ENCODE measurements around the gene ATF6. TPM values are rescaled to one million over a fixed set of nuclear protein-coding genes. Genes with fewer than 3 reads are reported as not detected.

Gene ATF6
- total RNA-seq, 1 experiment from 2014 or later, result 56.3 TPM

- Mint-ChIP-seq H3K9me3 (ENCODE audit: unreplicated experiment) (no peaks in the 10 kb centered on the region), H3K4me1 (ENCODE audit: insufficient read depth, unreplicated experiment) (no peaks in the 10 kb centered on the region), H3K4me3 (ENCODE audit: unreplicated experiment) (no peak overlapping the region), H3K36me3 (ENCODE audit: insufficient read depth, unreplicated experiment) (no peaks in the 10 kb centered on the region), H3K27me3 (ENCODE audit: insufficient read depth, unreplicated experiment) (peaks cover 19% of the 10 kb centered on the region), H3K27ac (ENCODE audit: low read depth, unreplicated experiment) (no peak overlapping the region)
- no peak for DNase-seq (ENCODE audit: unreplicated experiment)
- no peak for TF ChIP-seq CTCF (IDR thresholded peaks at IDR 0.05; ENCODE audit: unreplicated experiment)
- ChIA-PET POLR2A (interaction anchor here (1.3 kb wide), 1 partner anchor 16 kb away, joined by 4 read pairs; no protein-coding TSS in a partner anchor), CTCF (interaction anchor here (1.0 to 1.5 kb wide), 2 partner anchors 49 to 196 kb away, joined by 4 to 5 read pairs; no protein-coding TSS in a partner anchor)
- intact Hi-C loops (cut with micrococcal nuclease), result no loop called here
- no TSS peak for BruUV-seq (replicated peaks)
Measured at GRCh38 chr1:161988413-161988812, 222.3 kb downstream of the ATF6 start.

- intact Hi-C loops (cut with micrococcal nuclease), result no loop called here
- Mint-ChIP-seq H3K27ac (ENCODE audit: low read depth, unreplicated experiment) (no peak overlapping the region), H3K4me3 (ENCODE audit: unreplicated experiment) (no peak overlapping the region), H3K4me1 (ENCODE audit: insufficient read depth, unreplicated experiment) (no peaks in the 10 kb centered on the region), H3K27me3 (ENCODE audit: insufficient read depth, unreplicated experiment) (peaks cover 16% of the 10 kb centered on the region), H3K9me3 (ENCODE audit: unreplicated experiment) (no peaks in the 10 kb centered on the region), H3K36me3 (ENCODE audit: insufficient read depth, unreplicated experiment) (no peaks in the 10 kb centered on the region)
- ChIA-PET CTCF (interaction anchor here (0.5 to 0.6 kb wide), 2 partner anchors 59 to 153 kb away, joined by 3 read pairs; no protein-coding TSS in a partner anchor), POLR2A (interaction anchor here (1.3 kb wide), 1 partner anchor 15 kb away, joined by 4 read pairs; no protein-coding TSS in a partner anchor)
- peak; percentile 55 for DNase-seq (ENCODE audit: unreplicated experiment)
- no peak for TF ChIP-seq CTCF (IDR thresholded peaks at IDR 0.05; ENCODE audit: unreplicated experiment)
- no TSS peak for BruUV-seq (replicated peaks)
Measured at GRCh38 chr1:161989108-161989507, 223.0 kb downstream of the ATF6 start.

GRCh38 chr1:161989786-161990185, 223.7 kb downstream of the ATF6 start:
- CTCF ChIA-PET, result interaction anchor here (0.5 to 0.6 kb wide), 2 partner anchors 59 to 153 kb away, joined by 3 read pairs; no protein-coding TSS in a partner anchor
- Mint-ChIP-seq H3K4me1 (ENCODE audit: insufficient read depth, unreplicated experiment) (no peaks in the 10 kb centered on the region), H3K27ac (ENCODE audit: low read depth, unreplicated experiment) (no peak overlapping the region), H3K9me3 (ENCODE audit: unreplicated experiment) (no peaks in the 10 kb centered on the region), H3K4me3 (ENCODE audit: unreplicated experiment) (no peak overlapping the region), H3K36me3 (ENCODE audit: insufficient read depth, unreplicated experiment) (no peaks in the 10 kb centered on the region), H3K27me3 (ENCODE audit: insufficient read depth, unreplicated experiment) (peaks cover 16% of the 10 kb centered on the region)
- POLR2A ChIA-PET, result no interaction called here
- no TSS peak for BruUV-seq (replicated peaks)
- no peak for TF ChIP-seq CTCF (IDR thresholded peaks at IDR 0.05; ENCODE audit: unreplicated experiment)
- no peak for DNase-seq (ENCODE audit: unreplicated experiment)
- intact Hi-C loops (cut with micrococcal nuclease), result no loop called here

- DNase-seq (ENCODE audit: unreplicated experiment), result no peak
- POLR2A ChIA-PET, result no interaction called here
- Mint-ChIP-seq H3K36me3 (ENCODE audit: insufficient read depth, unreplicated experiment) (no peaks in the 10 kb centered on the region), H3K4me3 (ENCODE audit: unreplicated experiment) (no peak overlapping the region), H3K27ac (ENCODE audit: low read depth, unreplicated experiment) (no peak overlapping the region), H3K27me3 (ENCODE audit: insufficient read depth, unreplicated experiment) (peaks cover 10% of the 10 kb centered on the region), H3K9me3 (ENCODE audit: unreplicated experiment) (no peaks in the 10 kb centered on the region), H3K4me1 (ENCODE audit: insufficient read depth, unreplicated experiment) (no peaks in the 10 kb centered on the region)
- CTCF ChIA-PET, result interaction anchor here (1.1 to 2.1 kb wide), 2 partner anchors 36 to 202 kb away, joined by 3 to 4 read pairs; no protein-coding TSS in a partner anchor
- no peak for TF ChIP-seq CTCF (IDR thresholded peaks at IDR 0.05; ENCODE audit: unreplicated experiment)
- BruUV-seq (replicated peaks), result no TSS peak
- intact Hi-C loops (cut with micrococcal nuclease), result no loop called here
Measured at GRCh38 chr1:161993576-161993975, 227.5 kb downstream of the ATF6 start.
